HCT116 (cell line): ENCODE data around the gene OCSTAMP. TPM values are rescaled to one million over a fixed set of nuclear protein-coding genes. Genes with fewer than 3 reads are reported as not detected.

Source experiments
- ATAC-seq: fragments of 200-7000 bp; cut with Tn5 transposase; 2 replicates; pipeline ENCODE4 v1.9.1; 2020; ENCODE audit warnings: mild to moderate bottlenecking, moderate library complexity
- BruUV-seq: library from RNA; stranded (reverse); fragments of 400-500 nt; replicated peaks from 2 replicates; lab custom pipeline; 2021; lab: Mats Ljungman, UMichigan
- CTCF ChIA-PET: fragments of 300-600 bp; sonication (Branson Sonifier 250); formaldehyde crosslinking; loops from one replicate; lab custom pipeline; 2021; ENCODE audit warnings: antibody characterized with exemption; lab: Charles Lee
- POLR2A ChIA-PET: fragments of 300-600, 350-600 bp; sonication (Branson Sonifier 250); formaldehyde crosslinking; loops from one replicate; lab custom pipeline; 2021; ENCODE audit warnings: antibody characterized with exemption; lab: Charles Lee
- RAD21 ChIA-PET, 2 experiments: fragments of 300-600 bp; sonication (Branson Sonifier 250); formaldehyde crosslinking; loops; one replicate each; lab custom pipeline; 2023; ENCODE audit warnings: low total read pairs in 2 of 2; ENCODE audit not compliant: uncharacterized antibody in 2 of 2, unreplicated experiment in 2 of 2, low non-redundant PET in 1 of 2; lab: Charles Lee
- DNase-seq: peaks from one replicate; pipeline ENCODE4 v3.0.0-alpha.2; 2010; ENCODE audit warnings: low read depth, low spot score
- H2AFZ ChIP-seq: fragments of 200-600 bp; shearing (Covaris generic), sonication (generic); 2 replicates; pipeline ENCODE4 v1.6.1; 2017; ENCODE audit warnings: low read depth, mixed run types, mixed read lengths, antibody characterized with exemption, low read length; ENCODE audit not compliant: poor library complexity, severe bottlenecking
- H3K27ac ChIP-seq: 2 replicates; pipeline ENCODE4 v1.5.1; 2012; ENCODE audit warnings: low read depth, low read length
- H3K27me3 ChIP-seq: fragments of 200-600 bp; sonication (generic); 2 replicates; pipeline ENCODE4 v1.6.1; 2016; ENCODE audit warnings: mixed run types, low read length, mixed read lengths; ENCODE audit not compliant: insufficient read depth
- H3K36me3 ChIP-seq, 2 experiments: fragments of 200-500 bp in 1 of 2; fragments of 200-600 bp in 1 of 2; sonication (Bioruptor generic) in 1 of 2; sonication (generic) in 1 of 2; 2 replicates each; pipeline versions ENCODE4 v1.5.1 to v1.6.1; 2014 to 2016; ENCODE audit warnings: low read length in 2 of 2, inconsistent platforms in 1 of 2, mixed read lengths in 1 of 2, mixed run types in 1 of 2; ENCODE audit not compliant: insufficient read depth in 2 of 2, control insufficient read depth in 1 of 2
- H3K4me1 ChIP-seq, 2 experiments: fragments of 200-600 bp in 1 of 2; sonication (generic) in 1 of 2; 2 replicates each; pipeline versions ENCODE4 v1.5.1 to v1.6.1; 2012 to 2017; ENCODE audit warnings: low read length in 2 of 2, inconsistent platforms in 1 of 2, mild to moderate bottlenecking in 1 of 2, mixed read lengths in 1 of 2, mixed run types in 1 of 2, moderate library complexity in 1 of 2; ENCODE audit not compliant: insufficient read depth in 2 of 2, control insufficient read depth in 1 of 2
- H3K4me2 ChIP-seq: fragments of 200-600 bp; sonication (generic); 2 replicates; pipeline ENCODE4 v1.6.1; 2017; ENCODE audit warnings: mixed run types, low read length, mixed read lengths
- H3K4me3 ChIP-seq, 2 experiments: fragments of 200-600 bp in 1 of 2; sonication (generic) in 1 of 2; replicated peaks in 1 of 2; 2 replicates each; pipeline ENCODE4 v1.5.1; 2011 to 2016; ENCODE audit warnings: low read length in 2 of 2, control low read depth in 1 of 2, low read depth in 1 of 2, mild to moderate bottlenecking in 1 of 2, mixed read lengths in 1 of 2, mixed run types in 1 of 2
- H3K79me2 ChIP-seq: fragments of 200-600 bp; sonication (generic); 2 replicates; pipeline ENCODE4 v1.6.1; 2017; ENCODE audit warnings: mild to moderate bottlenecking, mixed run types, low read length, moderate library complexity, mixed read lengths; ENCODE audit not compliant: insufficient read depth
- H3K9ac ChIP-seq: fragments of 200-600 bp; sonication (generic); 2 replicates; pipeline ENCODE4 v1.6.1; 2016; ENCODE audit warnings: low read length, mixed read lengths
- H3K9me2 ChIP-seq: fragments of 200-600 bp; sonication (generic), shearing (Covaris generic); 2 replicates; pipeline ENCODE4 v1.6.1; 2017; ENCODE audit warnings: mixed run types, mild to moderate bottlenecking, moderate library complexity; ENCODE audit not compliant: insufficient read depth
- H3K9me3 ChIP-seq, 2 experiments: fragments of 200-500 bp in 1 of 2; fragments of 200-600 bp in 1 of 2; sonication (Bioruptor generic) in 1 of 2; sonication (generic) in 1 of 2; 2 replicates each; pipeline ENCODE4 v1.6.1; 2014 to 2017; ENCODE audit warnings: low read length in 2 of 2, mixed read lengths in 2 of 2, inconsistent platforms in 1 of 2, low read depth in 1 of 2, mild to moderate bottlenecking in 1 of 2, mixed run types in 1 of 2, moderate library complexity in 1 of 2; ENCODE audit not compliant: control insufficient read depth in 1 of 2, insufficient read depth in 1 of 2
- H4K20me1 ChIP-seq: fragments of 200-600 bp; sonication (generic), shearing (Covaris generic); 2 replicates; pipeline ENCODE4 v1.6.1; 2017; ENCODE audit warnings: mixed run types, mild to moderate bottlenecking, moderate library complexity; ENCODE audit not compliant: insufficient read depth
- ATF3 ChIP-seq: IDR thresholded peaks from 2 replicates; pipeline ENCODE4 v1.6.1; 2012
- CBX3 ChIP-seq: IDR thresholded peaks from 2 replicates; pipeline ENCODE4 v1.6.1; 2012; ENCODE audit warnings: low read depth
- CTCF ChIP-seq, 3 experiments: fragments of 200-600 bp in 1 of 3; sonication (generic) in 1 of 3; IDR thresholded peaks in 2 of 3; conservative IDR thresholded peaks in 1 of 3; 2 replicates each; pipeline ENCODE4 v1.5.1; 2012 to 2017; ENCODE audit warnings: low read depth in 2 of 3, low read length in 2 of 3, antibody characterized with exemption in 1 of 3, borderline replicate concordance in 1 of 3, control low read depth in 1 of 3, mild to moderate bottlenecking in 1 of 3, mixed read lengths in 1 of 3, mixed run types in 1 of 3, moderate library complexity in 1 of 3; ENCODE audit not compliant: insufficient read depth in 1 of 3
- EGR1 ChIP-seq: IDR thresholded peaks from 2 replicates; pipeline ENCODE4 v1.6.1; 2012; ENCODE audit warnings: low read depth
- EZH2 ChIP-seq: fragments of 200-600 bp; sonication (generic); IDR thresholded peaks from 2 replicates; pipeline ENCODE4 v1.6.1; 2017; ENCODE audit warnings: antibody characterized with exemption, mixed run types
- FOSL1 ChIP-seq: IDR thresholded peaks from 2 replicates; pipeline ENCODE4 v1.6.1; 2012; ENCODE audit warnings: low read depth
- JUND ChIP-seq: IDR thresholded peaks from 2 replicates; pipeline ENCODE4 v1.6.1; 2012
- POLR2AphosphoS5 ChIP-seq: IDR thresholded peaks from 2 replicates; pipeline ENCODE4 v1.6.1; 2011; ENCODE audit warnings: mild to moderate bottlenecking, low read depth, low read length, moderate library complexity
- RAD21 ChIP-seq: IDR thresholded peaks from 2 replicates; pipeline ENCODE4 v1.6.1; 2012; ENCODE audit warnings: low read depth, mild to moderate bottlenecking
- REST ChIP-seq: IDR thresholded peaks from 2 replicates; pipeline ENCODE4 v1.6.1; 2012; ENCODE audit warnings: low read depth
- SIN3A ChIP-seq: IDR thresholded peaks from 2 replicates; pipeline ENCODE4 v1.6.1; 2012; ENCODE audit warnings: low read depth
- SP1 ChIP-seq: IDR thresholded peaks from 2 replicates; pipeline ENCODE4 v1.6.1; 2012; ENCODE audit warnings: low read depth
- SRF ChIP-seq: IDR thresholded peaks from 2 replicates; pipeline ENCODE4 v1.6.1; 2012; ENCODE audit warnings: low read depth
- YY1 ChIP-seq: IDR thresholded peaks from 2 replicates; pipeline ENCODE4 v1.6.1; 2011; ENCODE audit warnings: low read length, low read depth, moderate library complexity, mild to moderate bottlenecking; ENCODE audit not compliant: insufficient replicate concordance; ENCODE audit errors: extremely low read depth
- ZBTB33 ChIP-seq: IDR thresholded peaks from 2 replicates; pipeline ENCODE4 v1.6.1; 2011; ENCODE audit warnings: mild to moderate bottlenecking, low read length, moderate library complexity; ENCODE audit not compliant: insufficient replicate concordance; ENCODE audit errors: extremely low read depth
- ZFX ChIP-seq: fragments of 450-650 bp; IDR thresholded peaks from 2 replicates; pipeline ENCODE4 v1.6.1; 2017
- ZNF274 ChIP-seq: fragments of 200-500 bp; sonication (Bioruptor generic); IDR thresholded peaks from 2 replicates; pipeline ENCODE4 v1.6.1; 2014; ENCODE audit warnings: mild to moderate bottlenecking, low read depth, low read length, inconsistent platforms
- intact Hi-C: fragments of 100-400 bp; cut with micrococcal nuclease; formaldehyde crosslinking; loops from 2 replicates; pipeline ENCODE4 v1.10.0; 2022
- total RNA-seq: library from RNA; stranded (reverse); gene quantifications from one replicate; pipeline ENCODE4 v1.2.1, GENCODE V29; 2021; ENCODE audit not compliant: unreplicated experiment

OCSTAMP gene
- total RNA-seq, 1 experiment from 2014 or later = not detected

- Histone ChIP-seq H3K9me3 (no peaks in the 10 kb centered on the region), H3K27me3 (no peaks in the 10 kb centered on the region), H3K79me2 (no peaks in the 10 kb centered on the region), H4K20me1 (no peaks in the 10 kb centered on the region), H3K9me2 (no peaks in the 10 kb centered on the region), H3K4me2 (peak overlapping the region; percentile 75), H3K36me3 (no peaks in the 10 kb centered on the region), H3K9ac (no peak overlapping the region), H2AFZ (peak overlapping the region; percentile 96), H3K4me3 (peak overlapping the region; percentile 27 to 51), H3K4me1 (peaks cover 4 to 14% of the 10 kb centered on the region in 2 experiments; a peak in 2 of 4 replicates), H3K27ac (no peak overlapping the region)
- POLR2A ChIA-PET = no interaction called here
- no TSS peak for BruUV-seq
- intact Hi-C loops = loop anchor here (5.0 kb wide), 1 partner anchor 120 kb away; no protein-coding TSS in a partner anchor
- ATAC-seq (no peak), DNase-seq (no peak)
- CTCF ChIA-PET = interaction anchor here (1.2 to 2.0 kb wide), 3 partner anchors 10 to 29 kb away, joined by 3 to 12 read pairs (median 3); no protein-coding TSS in a partner anchor
- TF ChIP-seq RAD21 (no peak), EGR1 (no peak), SRF (no peak), POLR2AphosphoS5 (no peak), ZNF274 (no peak), EZH2 (no peak), ATF3 (no peak), SIN3A (no peak), JUND (no peak), CBX3 (no peak), REST (no peak), CTCF (IDR thresholded peaks at IDR 0.05 in 2 of 3, conservative IDR thresholded peaks at IDR 0.05 in 1 of 3; ENCODE audit: borderline replicate concordance in 1 of 3, insufficient read depth in 1 of 3, low read depth in 2 of 3, low read length in 2 of 3) (no peak), FOSL1 (no peak), ZBTB33 (no peak), YY1 (no peak), SP1 (no peak), ZFX (no peak)
- RAD21 ChIA-PET = no interaction called here
Observed at GRCh38 chr20:46562009-46562372, 11.5 kb upstream of the OCSTAMP start.
